IMR-90 (cell line): ENCODE data around the gene LBH. TPM values are rescaled to one million over a fixed set of nuclear protein-coding genes. Genes with fewer than 3 reads are reported as not detected.
A peak's percentile ranks its signal among the peaks of the same experiment; 100 is the strongest.

Experiments used
- ATAC-seq: fragments of 200-7000 bp; cut with Tn5 transposase; 2 replicates; pipeline ENCODE4 v1.9.1; 2020; ENCODE audit warnings: low read depth, mild to moderate bottlenecking, moderate library complexity
- BruUV-seq: library from RNA; stranded (reverse); fragments of 400-500 nt; replicated peaks from 2 replicates; lab custom pipeline; 2021; lab: Mats Ljungman, UMichigan
- CTCF ChIA-PET: fragments of 300-600 bp; formaldehyde crosslinking; extraction: SDS; loops from one replicate; lab custom pipeline; 2021; ENCODE audit warnings: antibody characterized with exemption; lab: Yijun Ruan, JAX
- POLR2A ChIA-PET: fragments of 300-600 bp; sonication (Branson Sonifier 250); formaldehyde crosslinking; loops from one replicate; lab custom pipeline; 2022; ENCODE audit warnings: antibody characterized with exemption; ENCODE audit not compliant: unreplicated experiment; lab: Charles Lee
- DNase-seq: peaks from one replicate; pipeline ENCODE4 v3.0.0; 2013
- H2AFZ ChIP-seq: replicated peaks from 2 replicates; pipeline ENCODE3; 2013; ENCODE audit warnings: low read length, mild to moderate bottlenecking; ENCODE audit not compliant: poor library complexity
- H2AK5ac ChIP-seq: 2 replicates; pipeline ENCODE4 v1.6.1; 2013; ENCODE audit warnings: low read depth, low read length, inconsistent platforms
- H2AK9ac ChIP-seq: replicated peaks from 2 replicates; pipeline ENCODE3; 2013; ENCODE audit warnings: mild to moderate bottlenecking, low read depth, low read length, moderate library complexity; ENCODE audit not compliant: poor library complexity
- H2BK120ac ChIP-seq: 2 replicates; pipeline ENCODE4 v1.6.1; 2013; ENCODE audit warnings: low read depth, low read length, inconsistent platforms
- H2BK15ac ChIP-seq: 3 replicates; pipeline ENCODE4 v1.6.1; 2013; ENCODE audit warnings: low read depth, low read length, inconsistent platforms
- H2BK20ac ChIP-seq: 2 replicates; pipeline ENCODE4 v1.6.1; 2013; ENCODE audit warnings: low read depth, mild to moderate bottlenecking, inconsistent platforms, low read length, moderate library complexity
- H2BK5ac ChIP-seq: 2 replicates; pipeline ENCODE4 v1.6.1; 2013; ENCODE audit warnings: mild to moderate bottlenecking, low read depth, low read length, inconsistent platforms; ENCODE audit not compliant: poor library complexity, severe bottlenecking
- H3K14ac ChIP-seq: replicated peaks from 2 replicates; pipeline ENCODE4 v1.6.1; 2013; ENCODE audit warnings: low read depth, low read length, inconsistent platforms
- H3K18ac ChIP-seq: 2 replicates; pipeline ENCODE4 v1.6.1; 2013; ENCODE audit warnings: low read depth, low read length, control low read depth
- H3K23ac ChIP-seq: 2 replicates; pipeline ENCODE4 v1.6.1; 2013; ENCODE audit warnings: low read depth, low read length, inconsistent platforms
- H3K27ac ChIP-seq: 2 replicates; pipeline ENCODE4 v1.5.1; 2013; ENCODE audit warnings: mild to moderate bottlenecking, control low read depth, low read length; ENCODE audit not compliant: insufficient read depth
- H3K27me3 ChIP-seq: 2 replicates; pipeline ENCODE4 v1.6.1; 2013; ENCODE audit warnings: low read length; ENCODE audit not compliant: control insufficient read depth, insufficient read depth
- H3K36me3 ChIP-seq: 2 replicates; pipeline ENCODE4 v1.6.1; 2013; ENCODE audit warnings: low read length, mixed read lengths; ENCODE audit not compliant: control insufficient read depth, insufficient read depth
- H3K4ac ChIP-seq: 2 replicates; pipeline ENCODE4 v1.6.1; 2013; ENCODE audit warnings: low read depth, low read length, inconsistent platforms
- H3K4me1 ChIP-seq: 2 replicates; pipeline ENCODE4 v1.6.1; 2013; ENCODE audit warnings: low read length, mixed read lengths; ENCODE audit not compliant: control insufficient read depth, insufficient read depth
- H3K4me2 ChIP-seq: 2 replicates; pipeline ENCODE4 v1.6.1; 2013; ENCODE audit warnings: low read depth, mild to moderate bottlenecking, control low read depth, low read length, moderate library complexity
- H3K4me3 ChIP-seq: 2 replicates; pipeline ENCODE4 v1.5.1; 2013; ENCODE audit warnings: low read depth, mild to moderate bottlenecking, control low read depth, low read length, moderate library complexity; ENCODE audit not compliant: insufficient read depth
- H3K56ac ChIP-seq: 2 replicates; pipeline ENCODE4 v1.6.1; 2013; ENCODE audit warnings: low read length, inconsistent platforms; ENCODE audit not compliant: insufficient read depth; ENCODE audit errors: extremely low read depth
- H3K79me1 ChIP-seq, 2 experiments: 2 replicates each; pipeline ENCODE4 v1.6.1; 2013; ENCODE audit warnings: low read length in 2 of 2, inconsistent platforms in 1 of 2, low read depth in 1 of 2
- H3K9ac ChIP-seq: 2 replicates; pipeline ENCODE4 v1.6.1; 2013; ENCODE audit warnings: low read depth, low read length, control low read depth
- H3K9me1 ChIP-seq: 2 replicates; pipeline ENCODE4 v1.6.1; 2013; ENCODE audit warnings: low read length, inconsistent platforms; ENCODE audit not compliant: insufficient read depth
- H3K9me3 ChIP-seq: 2 replicates; pipeline ENCODE4 v1.6.1; 2013; ENCODE audit warnings: low read length; ENCODE audit not compliant: control insufficient read depth, insufficient read depth
- H4K20me1 ChIP-seq: 2 replicates; pipeline ENCODE4 v1.6.1; 2013; ENCODE audit warnings: low read length, inconsistent platforms; ENCODE audit not compliant: insufficient read depth
- H4K5ac ChIP-seq: 2 replicates; pipeline ENCODE4 v1.6.1; 2013; ENCODE audit warnings: mild to moderate bottlenecking, low read depth, low read length, control low read depth
- H4K8ac ChIP-seq, 2 experiments: 2 replicates each; pipeline ENCODE4 v1.6.1; 2013; ENCODE audit warnings: low read depth in 2 of 2, low read length in 2 of 2, control low read depth in 1 of 2, inconsistent platforms in 1 of 2
- H4K91ac ChIP-seq: 2 replicates; pipeline ENCODE4 v1.6.1; 2013; ENCODE audit warnings: low read depth, low read length, inconsistent platforms; ENCODE audit not compliant: insufficient read depth
- BHLHE40 ChIP-seq: fragments of 150-350 bp; IDR thresholded peaks from 2 replicates; pipeline ENCODE4 v1.6.1; 2016; ENCODE audit warnings: mild to moderate bottlenecking, low read depth, low read length
- CEBPB ChIP-seq: IDR thresholded peaks from 2 replicates; pipeline ENCODE4 v1.6.1; 2012; ENCODE audit warnings: low read depth, low read length, improper control_type of control experiment
- CHD1 ChIP-seq: IDR thresholded peaks from 2 replicates; pipeline ENCODE4 v1.6.1; 2012; ENCODE audit warnings: low read depth, low read length, improper control_type of control experiment
- FOS ChIP-seq: fragments of 150-350 bp; IDR thresholded peaks from 2 replicates; pipeline ENCODE4 v1.6.1; 2016; ENCODE audit warnings: low read depth, low read length
- MAFK ChIP-seq: IDR thresholded peaks from 2 replicates; pipeline ENCODE4 v1.6.1; 2012; ENCODE audit warnings: low read depth, low read length, improper control_type of control experiment
- MAZ ChIP-seq: IDR thresholded peaks from 2 replicates; pipeline ENCODE4 v1.6.1; 2012; ENCODE audit warnings: low read depth, mild to moderate bottlenecking, low read length, improper control_type of control experiment, moderate library complexity, borderline replicate concordance
- MXI1 ChIP-seq: IDR thresholded peaks from 2 replicates; pipeline ENCODE4 v1.6.1; 2012; ENCODE audit warnings: low read depth, mild to moderate bottlenecking, low read length, moderate library complexity, borderline replicate concordance
- NFE2L2 ChIP-seq: fragments of 150-350 bp; IDR thresholded peaks from 2 replicates; pipeline ENCODE4 v1.6.1; 2016; ENCODE audit warnings: low read depth, mild to moderate bottlenecking, low read length
- POLR2A ChIP-seq: IDR thresholded peaks from 2 replicates; pipeline ENCODE4 v1.6.1; 2012; ENCODE audit warnings: mild to moderate bottlenecking, low read depth, low read length
- RAD21 ChIP-seq: IDR thresholded peaks from 2 replicates; pipeline ENCODE4 v1.6.1; 2012; ENCODE audit warnings: low read length, improper control_type of control experiment
- RCOR1 ChIP-seq: IDR thresholded peaks from 2 replicates; pipeline ENCODE4 v1.6.1; 2012; ENCODE audit warnings: mild to moderate bottlenecking, low read length, improper control_type of control experiment; ENCODE audit not compliant: insufficient replicate concordance
- RFX5 ChIP-seq: IDR thresholded peaks from 2 replicates; pipeline ENCODE4 v1.8.0; 2012; ENCODE audit warnings: low read depth, mild to moderate bottlenecking, low read length, moderate library complexity
- SMC3 ChIP-seq: fragments of 150-350 bp; IDR thresholded peaks from 2 replicates; pipeline ENCODE4 v1.6.1; 2016; ENCODE audit warnings: low read depth, mild to moderate bottlenecking, antibody characterized with exemption, low read length, moderate library complexity
- dilution Hi-C: fragments of 300-500 bp; cut with HindIII; formaldehyde crosslinking; loops from one replicate; pipeline ENCODE4 v1.14.3; 2018; ENCODE audit warnings: low sequenced_read_pairs; ENCODE audit not compliant: unreplicated experiment
- in situ Hi-C: fragments of 300-500 bp; cut with MboI; formaldehyde crosslinking; loops from 3 replicates; pipeline ENCODE4 v1.14.3; 2019; ENCODE audit warnings: low sequenced_read_pairs, inconsistent platforms, mixed read lengths
- intact Hi-C: fragments of 100-400 bp; cut with micrococcal nuclease; formaldehyde crosslinking; loops from 2 replicates; pipeline ENCODE4 v1.10.0; 2022
- polyA plus RNA-seq, 3 experiments: library from polyadenylated mRNA; depleted of rRNA; stranded (reverse); fragments of >200 nt; gene quantifications; 2 replicates each; pipeline ENCODE4 v1.2.3, GENCODE V29; 2012; ENCODE audit warnings: low replicate concordance in 1 of 3
- total RNA-seq: library from RNA; depleted of rRNA; stranded (reverse); fragments of >200 nt; gene quantifications from 2 replicates; pipeline ENCODE4 v1.2.3, GENCODE V29; 2012
- TF ChIP-seq, protein P1 (sequence below): fragments of 150-350 bp; IDR thresholded peaks from 2 replicates; pipeline ENCODE4 v1.6.1; 2016; ENCODE audit warnings: low read depth, mild to moderate bottlenecking, low read length, moderate library complexity, borderline replicate concordance
- TF ChIP-seq, protein P2 (sequence below): fragments of 150-350 bp; IDR thresholded peaks from 2 replicates; pipeline ENCODE4 v1.6.1; 2017; ENCODE audit warnings: mild to moderate bottlenecking, antibody characterized with exemption, low read length, low read depth
- TF ChIP-seq, protein P3 (sequence below): conservative IDR thresholded peaks from 2 replicates; pipeline ENCODE4 v1.5.1; 2012; ENCODE audit warnings: mild to moderate bottlenecking, low read depth, low read length, improper control_type of control experiment

Gene LBH
- total and polyA plus RNA-seq, 2 of the 4 experiments (the other 2 are of a cell fraction) = 158 to 202 TPM

DNA sequence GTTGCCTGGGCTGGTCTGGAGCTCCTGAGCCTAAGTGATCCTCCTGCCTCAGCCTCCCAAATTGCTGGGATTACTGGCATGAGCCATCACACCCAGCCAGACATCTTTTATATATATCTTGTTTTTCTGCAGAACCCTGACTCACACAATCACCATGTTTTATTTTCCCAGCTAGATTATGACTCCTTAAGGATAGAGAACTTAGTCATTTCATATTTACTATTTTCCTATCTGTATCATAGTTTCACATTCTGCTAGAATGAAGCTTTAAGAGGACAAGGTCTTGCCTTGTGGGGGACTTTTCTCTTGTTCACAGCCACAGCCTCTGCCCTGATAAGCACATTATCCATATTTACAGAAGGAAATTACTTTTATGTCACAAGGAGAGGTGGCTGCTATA lies 73.9 kb downstream of the LBH start:
- Histone ChIP-seq H3K27ac (peak overlapping the region; percentile 68), H2BK120ac (peak overlapping the region; percentile 99), H3K56ac (peak overlapping the region; percentile 36; the same call in 1 of the 2 replicates), H4K91ac (peak overlapping the region; percentile 98), H3K9ac (peak overlapping the region; percentile 18; the same call in 1 of the 2 replicates), H3K4me3 (no peak overlapping the region), H4K8ac (peak overlapping the region; percentile 83 to 89), H3K79me1 (peaks cover 5 to 31% of the 10 kb centered on the region in 2 experiments; a peak in 3 of 4 replicates), H2BK15ac (peak overlapping the region; percentile 94), H3K9me1 (peaks cover 33% of the 10 kb centered on the region), H4K20me1 (no peaks in the 10 kb centered on the region), H4K5ac (peak overlapping the region; percentile 46), H3K36me3 (no peaks in the 10 kb centered on the region), H2BK20ac (peak overlapping the region; percentile 99), H3K18ac (peak overlapping the region; percentile 90), H2BK5ac (peak overlapping the region; percentile 86), H3K14ac (peak overlapping the region; percentile 98), H3K27me3 (no peaks in the 10 kb centered on the region), H3K9me3 (no peaks in the 10 kb centered on the region), H3K4ac (peak overlapping the region; percentile 95), H2AFZ (peak overlapping the region; percentile 40), H2AK9ac (peak overlapping the region; percentile 47), H3K23ac (peak overlapping the region; percentile 81), H3K4me2 (no peak overlapping the region; the same call in 1 of the 2 replicates), H2AK5ac (peak overlapping the region; percentile 87), H3K4me1 (peaks cover 24% of the 10 kb centered on the region)
- dilution Hi-C loops (no loop called here), intact Hi-C loops (no loop called here), in situ Hi-C loops (no loop called here)
- ATAC-seq (peak; percentile 10), DNase-seq (peak; percentile 85)
- ChIA-PET CTCF (interaction anchor here (1.0 kb wide), 1 partner anchor 406 kb away, joined by 4 read pairs; no protein-coding TSS in a partner anchor), POLR2A (interaction anchor here (0.6 to 1.0 kb wide), 4 partner anchors 28 to 106 kb away, joined by 3 to 10 read pairs (median 4); no protein-coding TSS in a partner anchor)
- BruUV-seq = no TSS peak
- TF ChIP-seq, protein P1, sequence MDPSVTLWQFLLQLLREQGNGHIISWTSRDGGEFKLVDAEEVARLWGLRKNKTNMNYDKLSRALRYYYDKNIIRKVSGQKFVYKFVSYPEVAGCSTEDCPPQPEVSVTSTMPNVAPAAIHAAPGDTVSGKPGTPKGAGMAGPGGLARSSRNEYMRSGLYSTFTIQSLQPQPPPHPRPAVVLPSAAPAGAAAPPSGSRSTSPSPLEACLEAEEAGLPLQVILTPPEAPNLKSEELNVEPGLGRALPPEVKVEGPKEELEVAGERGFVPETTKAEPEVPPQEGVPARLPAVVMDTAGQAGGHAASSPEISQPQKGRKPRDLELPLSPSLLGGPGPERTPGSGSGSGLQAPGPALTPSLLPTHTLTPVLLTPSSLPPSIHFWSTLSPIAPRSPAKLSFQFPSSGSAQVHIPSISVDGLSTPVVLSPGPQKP = no peak
- TF ChIP-seq, protein P2, sequence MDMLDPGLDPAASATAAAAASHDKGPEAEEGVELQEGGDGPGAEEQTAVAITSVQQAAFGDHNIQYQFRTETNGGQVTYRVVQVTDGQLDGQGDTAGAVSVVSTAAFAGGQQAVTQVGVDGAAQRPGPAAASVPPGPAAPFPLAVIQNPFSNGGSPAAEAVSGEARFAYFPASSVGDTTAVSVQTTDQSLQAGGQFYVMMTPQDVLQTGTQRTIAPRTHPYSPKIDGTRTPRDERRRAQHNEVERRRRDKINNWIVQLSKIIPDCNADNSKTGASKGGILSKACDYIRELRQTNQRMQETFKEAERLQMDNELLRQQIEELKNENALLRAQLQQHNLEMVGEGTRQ = no peak
- TF ChIP-seq, protein P3, sequence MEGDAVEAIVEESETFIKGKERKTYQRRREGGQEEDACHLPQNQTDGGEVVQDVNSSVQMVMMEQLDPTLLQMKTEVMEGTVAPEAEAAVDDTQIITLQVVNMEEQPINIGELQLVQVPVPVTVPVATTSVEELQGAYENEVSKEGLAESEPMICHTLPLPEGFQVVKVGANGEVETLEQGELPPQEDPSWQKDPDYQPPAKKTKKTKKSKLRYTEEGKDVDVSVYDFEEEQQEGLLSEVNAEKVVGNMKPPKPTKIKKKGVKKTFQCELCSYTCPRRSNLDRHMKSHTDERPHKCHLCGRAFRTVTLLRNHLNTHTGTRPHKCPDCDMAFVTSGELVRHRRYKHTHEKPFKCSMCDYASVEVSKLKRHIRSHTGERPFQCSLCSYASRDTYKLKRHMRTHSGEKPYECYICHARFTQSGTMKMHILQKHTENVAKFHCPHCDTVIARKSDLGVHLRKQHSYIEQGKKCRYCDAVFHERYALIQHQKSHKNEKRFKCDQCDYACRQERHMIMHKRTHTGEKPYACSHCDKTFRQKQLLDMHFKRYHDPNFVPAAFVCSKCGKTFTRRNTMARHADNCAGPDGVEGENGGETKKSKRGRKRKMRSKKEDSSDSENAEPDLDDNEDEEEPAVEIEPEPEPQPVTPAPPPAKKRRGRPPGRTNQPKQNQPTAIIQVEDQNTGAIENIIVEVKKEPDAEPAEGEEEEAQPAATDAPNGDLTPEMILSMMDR = no peak
- TF ChIP-seq FOS (peak; percentile 66; the same call in 1 of the 2 replicates), CHD1 (no peak), SMC3 (no peak), RFX5 (no peak), RCOR1 (no peak), MAFK (0 out of 2 replicates have a peak, but pooled peaks have one; percentile 1), NFE2L2 (no peak), POLR2A (no peak), MAZ (no peak), RAD21 (no peak), MXI1 (no peak), BHLHE40 (peak; percentile 14; the same call in 1 of the 2 replicates), CEBPB (no peak)
